HEK293T (cell line): Measurements from ENCODE around the gene BCL2.

ENCODE experiments used
- CTCF ChIA-PET: fragments of 350-600 bp; formaldehyde crosslinking; extraction: SDS; loops from one replicate; lab custom pipeline; 2021; ENCODE audit warnings: antibody characterized with exemption, inconsistent platforms; lab: Yijun Ruan, JAX
- POLR2A ChIA-PET: fragments of 350-600 bp; formaldehyde crosslinking; extraction: SDS; loops from one replicate; lab custom pipeline; 2020; ENCODE audit warnings: antibody characterized with exemption, inconsistent platforms; lab: Yijun Ruan, JAX
- DNase-seq: peaks from one replicate; pipeline ENCODE4 v3.0.0; 2012; ENCODE audit warnings: mixed read lengths; ENCODE audit errors: extremely low spot score
- ARNT ChIP-seq: fragments of 450-650 bp; IDR thresholded peaks from 2 replicates; pipeline ENCODE4 v1.6.1; 2017; ENCODE audit warnings: mild to moderate bottlenecking
- BHLHE40 ChIP-seq: fragments of 450-650 bp; IDR thresholded peaks from 2 replicates; pipeline ENCODE4 v1.6.1; 2016; ENCODE audit warnings: mild to moderate bottlenecking, moderate library complexity, borderline replicate concordance
- CTBP1 ChIP-seq: fragments of 450-650 bp; IDR thresholded peaks from 2 replicates; pipeline ENCODE4 v1.6.1; 2016; ENCODE audit warnings: borderline replicate concordance
- ELF4 ChIP-seq: fragments of 450-650 bp; IDR thresholded peaks from 2 replicates; pipeline ENCODE4 v1.6.1; 2017; ENCODE audit warnings: antibody characterized with exemption
- FOXA1 ChIP-seq: fragments of 450-650 bp; IDR thresholded peaks from 2 replicates; pipeline ENCODE4 v1.6.1; 2016; ENCODE audit warnings: mild to moderate bottlenecking
- FOXK2 ChIP-seq: fragments of 450-650 bp; IDR thresholded peaks from 2 replicates; pipeline ENCODE4 v1.6.1; 2016; ENCODE audit warnings: mild to moderate bottlenecking
- FOXM1 ChIP-seq: fragments of 450-650 bp; IDR thresholded peaks from 2 replicates; pipeline ENCODE4 v1.6.1; 2017; ENCODE audit warnings: mild to moderate bottlenecking, borderline replicate concordance
- HDGF ChIP-seq: fragments of 450-650 bp; IDR thresholded peaks from 2 replicates; pipeline ENCODE4 v1.6.1; 2017; ENCODE audit warnings: antibody characterized with exemption, borderline replicate concordance
- L3MBTL2 ChIP-seq: fragments of 450-650 bp; conservative IDR thresholded peaks from 2 replicates; pipeline ENCODE4 v1.6.1; 2016; ENCODE audit warnings: mild to moderate bottlenecking
- LEF1 ChIP-seq: fragments of 450-650 bp; IDR thresholded peaks from 2 replicates; pipeline ENCODE4 v1.6.1; 2017; ENCODE audit warnings: mild to moderate bottlenecking, borderline replicate concordance
- NFRKB ChIP-seq: fragments of 450-650 bp; IDR thresholded peaks from 2 replicates; pipeline ENCODE4 v1.6.1; 2016; ENCODE audit warnings: mild to moderate bottlenecking, moderate library complexity
- PKNOX1 ChIP-seq: fragments of 450-650 bp; IDR thresholded peaks from 2 replicates; pipeline ENCODE4 v1.6.1; 2016
- SP1 ChIP-seq: fragments of 450-650 bp; IDR thresholded peaks from 2 replicates; pipeline ENCODE4 v1.6.1; 2017
- SUZ12 ChIP-seq: fragments of 450-650 bp; IDR thresholded peaks from 2 replicates; pipeline ENCODE4 v1.6.1; 2016; ENCODE audit warnings: mild to moderate bottlenecking
- TARDBP ChIP-seq: fragments of 450-650 bp; IDR thresholded peaks from 2 replicates; pipeline ENCODE4 v1.6.1; 2016
- ZNF384 ChIP-seq: fragments of 450-650 bp; IDR thresholded peaks from 2 replicates; pipeline ENCODE4 v1.6.1; 2016

BCL2 gene

DNA sequence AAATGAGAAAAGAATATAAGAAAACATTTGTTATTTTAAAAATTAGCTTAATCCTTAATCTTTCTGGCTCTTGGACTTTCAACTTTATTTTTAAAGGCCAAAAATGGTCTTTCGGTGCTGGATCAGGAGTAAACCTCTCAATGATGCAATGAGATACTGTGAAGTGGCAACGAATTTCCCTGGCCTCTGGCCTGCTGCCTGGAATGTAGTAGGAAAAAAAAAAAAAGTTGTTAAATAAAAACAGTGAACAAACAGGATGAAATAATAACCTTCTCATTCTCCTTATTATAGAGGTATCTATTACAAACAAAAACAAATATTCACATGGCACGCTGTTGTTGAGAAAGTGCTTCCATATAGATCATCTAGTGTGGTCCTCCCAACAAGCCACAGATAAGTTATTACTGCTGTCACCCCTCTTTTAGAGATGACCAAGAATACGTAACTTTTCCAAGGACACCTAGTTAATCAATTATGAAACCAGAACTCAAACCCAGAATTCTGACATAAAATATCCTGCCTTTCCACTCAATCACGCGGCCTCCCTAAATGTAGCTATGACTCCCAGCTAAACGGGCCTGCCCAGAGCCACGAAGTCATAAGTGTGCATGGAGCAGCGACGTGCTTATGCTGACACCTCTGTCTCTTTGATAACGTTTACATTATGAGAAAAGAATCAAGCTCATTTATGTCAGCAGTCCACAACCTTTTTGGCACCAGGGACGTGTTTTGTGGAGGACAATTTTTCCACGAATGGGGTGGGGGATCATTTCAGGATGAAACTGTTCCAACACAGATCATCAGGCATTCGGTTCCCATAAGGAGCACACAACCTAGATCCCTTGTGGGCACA lies 170.9 kb downstream of the BCL2 start:
- ChIA-PET POLR2A (no interaction called here), CTCF (no interaction called here)
- no peak for TF ChIP-seq PKNOX1
- TF ChIP-seq L3MBTL2 = no peak
- no peak for TF ChIP-seq BHLHE40
- TF ChIP-seq TARDBP = no peak
- no peak for TF ChIP-seq FOXM1
- TF ChIP-seq SUZ12 = no peak
- TF ChIP-seq NFRKB = no peak
- no peak for TF ChIP-seq CTBP1
- no peak for TF ChIP-seq LEF1
- no peak for DNase-seq

GRCh38 chr18:63147973-63148372 lies 171.6 kb downstream of the BCL2 start:
- CTCF ChIA-PET = no interaction called here
- TF ChIP-seq LEF1 (no peak), ARNT (no peak), PKNOX1 (no peak), SP1 (no peak), SUZ12 (no peak), TARDBP (no peak), L3MBTL2 (no peak), NFRKB (no peak), FOXM1 (no peak), ZNF384 (no peak)
- no peak for DNase-seq
- POLR2A ChIA-PET = no interaction called here

DNA sequence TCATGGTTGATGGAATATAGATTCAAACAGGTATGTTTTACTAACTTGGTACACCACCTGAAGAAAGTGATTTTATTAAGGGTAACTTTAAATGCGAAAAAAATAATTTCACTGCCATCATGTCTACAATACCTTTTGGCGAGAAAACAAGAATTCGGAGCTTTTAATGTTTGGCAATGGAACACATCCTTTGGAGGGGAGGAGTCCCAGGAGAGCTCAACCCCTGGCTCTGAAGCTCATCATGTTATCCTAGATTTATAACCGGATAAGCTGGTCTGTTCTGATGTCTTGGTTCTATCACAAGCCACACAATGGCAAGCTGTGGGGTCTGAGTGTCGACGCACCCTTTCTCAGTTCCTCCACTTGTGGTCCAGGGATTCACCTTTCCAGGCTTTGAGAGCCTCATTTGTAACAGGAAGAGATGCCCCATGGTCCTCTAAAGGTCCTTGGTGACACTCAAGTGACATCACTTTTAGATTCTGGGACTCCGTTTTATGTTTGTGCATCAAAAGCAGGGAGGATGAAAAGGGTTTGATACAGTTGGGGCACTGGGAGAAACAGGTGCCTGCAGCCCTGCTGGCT lies 172.7 kb downstream of the BCL2 start:
- TF ChIP-seq FOXK2 = no peak
- no peak for TF ChIP-seq HDGF
- no peak for TF ChIP-seq FOXM1
- TF ChIP-seq SUZ12 = no peak
- no peak for TF ChIP-seq ELF4
- no peak for TF ChIP-seq TARDBP
- no peak for TF ChIP-seq CTBP1
- no peak for TF ChIP-seq BHLHE40
- TF ChIP-seq LEF1 = no peak
- TF ChIP-seq PKNOX1 = no peak
- no peak for TF ChIP-seq ZNF384
- TF ChIP-seq FOXA1 = no peak
- TF ChIP-seq L3MBTL2 = no peak
- no peak for TF ChIP-seq NFRKB
- TF ChIP-seq ARNT = no peak
- no peak for TF ChIP-seq SP1
- DNase-seq = no peak
- CTCF ChIA-PET = interaction anchor here (0.6 kb wide), 1 partner anchor 175 kb away, joined by 3 read pairs; no protein-coding TSS in a partner anchor
- POLR2A ChIA-PET = no interaction called here

DNA sequence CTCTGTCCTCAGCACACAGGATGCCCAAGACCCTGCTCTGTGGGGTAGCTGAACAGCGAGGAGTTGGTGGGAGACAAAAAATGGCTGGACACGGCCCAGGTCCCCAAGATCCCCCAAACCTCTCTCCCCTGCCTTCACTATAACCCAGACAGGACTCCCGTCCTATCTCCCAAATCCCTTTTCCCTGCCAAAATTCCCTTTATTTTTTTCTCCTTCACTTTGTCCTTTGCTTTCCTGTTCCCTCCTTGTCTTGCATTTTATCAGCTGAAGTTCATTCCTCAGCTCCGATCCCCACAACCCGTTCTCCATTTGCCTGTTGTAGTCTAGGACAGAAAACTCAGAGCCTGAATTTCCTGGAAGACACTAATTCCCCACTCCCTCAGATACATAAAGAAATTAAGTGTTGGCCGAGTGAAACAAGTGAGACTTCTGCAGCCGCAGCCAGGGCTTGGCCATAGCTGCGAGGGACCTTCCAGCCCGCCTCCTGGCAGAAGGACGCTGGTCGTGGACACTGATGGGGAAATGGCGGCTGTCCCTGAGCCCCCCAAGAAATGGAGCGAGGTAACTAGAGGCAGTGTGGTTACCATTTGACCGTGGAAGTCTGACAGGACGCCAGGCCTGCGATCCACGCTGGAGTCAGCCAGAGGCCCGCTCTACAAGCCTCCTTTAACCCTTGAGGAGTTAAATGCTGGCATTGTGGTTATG lies 173.6 kb downstream of the BCL2 start:
- no peak for DNase-seq
- ChIA-PET POLR2A (no interaction called here), CTCF (interaction anchor here (0.6 kb wide), 1 partner anchor 176 kb away, joined by 3 read pairs; no protein-coding TSS in a partner anchor)
- TF ChIP-seq TARDBP = no peak
- TF ChIP-seq SUZ12 = no peak
- TF ChIP-seq FOXK2 = no peak
- TF ChIP-seq ELF4 = no peak
- TF ChIP-seq NFRKB = no peak
- TF ChIP-seq FOXM1 = no peak
- TF ChIP-seq ARNT = no peak
- no peak for TF ChIP-seq PKNOX1
- no peak for TF ChIP-seq FOXA1
- no peak for TF ChIP-seq HDGF
- no peak for TF ChIP-seq L3MBTL2
- TF ChIP-seq CTBP1 = no peak
- TF ChIP-seq SP1 = no peak
- TF ChIP-seq BHLHE40 = no peak
- no peak for TF ChIP-seq LEF1
- no peak for TF ChIP-seq ZNF384

GRCh38 chr18:63145166-63145850 lies 174.3 kb downstream of the BCL2 start:
- ChIA-PET POLR2A (no interaction called here), CTCF (no interaction called here)
- TF ChIP-seq TARDBP (no peak), LEF1 (no peak), FOXM1 (no peak), FOXK2 (no peak), SUZ12 (no peak), CTBP1 (no peak), BHLHE40 (no peak), ARNT (no peak)
- no peak for DNase-seq
